Mesendoderm (in vitro differentiated cells): ENCODE measurements around the gene CFAP100.

ENCODE experiments used
- DNase-seq: peaks from one replicate; pipeline ENCODE4 v3.0.0; 2013
- H2AK5ac ChIP-seq: 2 replicates; pipeline ENCODE4 v1.6.1; 2013; ENCODE audit warnings: low read length, inconsistent platforms
- H2BK120ac ChIP-seq: 2 replicates; pipeline ENCODE4 v1.6.1; 2013; ENCODE audit warnings: low read depth, mild to moderate bottlenecking, low read length, moderate library complexity, mixed read lengths
- H2BK15ac ChIP-seq: replicated peaks from 2 replicates; pipeline ENCODE4 v1.6.1; 2013; ENCODE audit warnings: low read depth, mild to moderate bottlenecking, moderate library complexity
- H2BK5ac ChIP-seq: 2 replicates; pipeline ENCODE4 v1.6.1; 2013; ENCODE audit warnings: low read length, inconsistent platforms
- H3K18ac ChIP-seq: 2 replicates; pipeline ENCODE4 v1.6.1; 2013; ENCODE audit warnings: mild to moderate bottlenecking, low read length, mixed read lengths
- H3K23ac ChIP-seq: one replicate; pipeline ENCODE4 v1.6.1; 2013; ENCODE audit warnings: low read length
- H3K27ac ChIP-seq: 2 replicates; pipeline ENCODE4 v1.5.1; 2013; ENCODE audit warnings: low read depth, mild to moderate bottlenecking, inconsistent platforms, low read length, moderate library complexity
- H3K27me3 ChIP-seq: 2 replicates; pipeline ENCODE4 v1.6.1; 2013; ENCODE audit warnings: low read length, control low read depth, mild to moderate bottlenecking, inconsistent platforms; ENCODE audit not compliant: insufficient read depth, poor library complexity
- H3K36me3 ChIP-seq: 2 replicates; pipeline ENCODE4 v1.6.1; 2013; ENCODE audit warnings: low read length, inconsistent platforms; ENCODE audit not compliant: control insufficient read depth, insufficient read depth
- H3K4ac ChIP-seq: one replicate; pipeline ENCODE4 v1.6.1; 2013; ENCODE audit warnings: low read depth, mild to moderate bottlenecking, low read length, moderate library complexity
- H3K4me1 ChIP-seq: 2 replicates; pipeline ENCODE4 v1.6.1; 2013; ENCODE audit warnings: low read depth, low read length, inconsistent platforms; ENCODE audit not compliant: control insufficient read depth
- H3K4me2 ChIP-seq: 2 replicates; pipeline ENCODE4 v1.6.1; 2013; ENCODE audit warnings: low read length
- H3K4me3 ChIP-seq: 2 replicates; pipeline ENCODE4 v1.5.1; 2013; ENCODE audit warnings: mild to moderate bottlenecking, low read length
- H3K56ac ChIP-seq: one replicate; pipeline ENCODE4 v1.6.1; 2013; ENCODE audit warnings: low read length
- H3K79me1 ChIP-seq: 2 replicates; pipeline ENCODE4 v1.6.1; 2013; ENCODE audit warnings: low read length, inconsistent platforms
- H3K79me2 ChIP-seq: 2 replicates; pipeline ENCODE4 v1.6.1; 2013; ENCODE audit warnings: mild to moderate bottlenecking, low read length; ENCODE audit not compliant: control insufficient read depth, insufficient read depth
- H3K9ac ChIP-seq: 2 replicates; pipeline ENCODE4 v1.6.1; 2013; ENCODE audit warnings: low read length, inconsistent platforms
- H4K5ac ChIP-seq: one replicate; pipeline ENCODE4 v1.6.1; 2013; ENCODE audit warnings: low read length
- H4K8ac ChIP-seq: one replicate; pipeline ENCODE4 v1.6.1; 2013; ENCODE audit warnings: low read depth, mild to moderate bottlenecking, control low read depth, low read length, moderate library complexity
- WGBS: extraction: QIAGEN DNeasy Blood & Tissue Kit; methylation state at CpG from one replicate; pipeline ENCODE4 v1.1.7; 2013; ENCODE audit warnings: low lambda C conversion rate, missing lambda C conversion rate; ENCODE audit not compliant: insufficient coverage; ENCODE audit errors: extremely low coverage; 5-methylcytosine and 5-hydroxymethylcytosine counted together

Gene CFAP100

GRCh38 chr3:126360046-126360713, 34.5 kb upstream of the CFAP100 start:
- H2AK5ac ChIP-seq: no peak overlapping the region
- H3K4me3 ChIP-seq: no peak overlapping the region
- H4K8ac ChIP-seq: no peak overlapping the region
- H3K9ac ChIP-seq: no peak overlapping the region
- H3K23ac ChIP-seq: no peak overlapping the region
- H3K79me1 ChIP-seq: no peaks in the 10 kb centered on the region
- no peak overlapping the region for H3K4me2 ChIP-seq
- H3K79me2 ChIP-seq: no peaks in the 10 kb centered on the region
- no peak overlapping the region for H2BK5ac ChIP-seq
- no peak for DNase-seq
- H3K4me1 ChIP-seq: peaks cover 6% of the 10 kb centered on the region
- H3K56ac ChIP-seq: no peak overlapping the region
- no peak overlapping the region for H2BK15ac ChIP-seq
- no peak overlapping the region for H3K4ac ChIP-seq
- no peak overlapping the region for H3K18ac ChIP-seq
- no peak overlapping the region for H2BK120ac ChIP-seq
- no peaks in the 10 kb centered on the region for H3K36me3 ChIP-seq
- no peak overlapping the region for H4K5ac ChIP-seq
- no peak overlapping the region for H3K27ac ChIP-seq
- no peaks in the 10 kb centered on the region for H3K27me3 ChIP-seq
- no CpG with 5 or more reads among the region's 3 CpGs for WGBS

- no peak overlapping the region for H3K56ac ChIP-seq
- H2AK5ac ChIP-seq: no peak overlapping the region
- H4K8ac ChIP-seq: no peak overlapping the region
- H3K9ac ChIP-seq: no peak overlapping the region
- no peak overlapping the region for H2BK120ac ChIP-seq
- H3K27me3 ChIP-seq: no peaks in the 10 kb centered on the region
- H3K4me2 ChIP-seq: no peak overlapping the region
- no peak overlapping the region for H2BK15ac ChIP-seq
- no peaks in the 10 kb centered on the region for H3K36me3 ChIP-seq
- H3K4me3 ChIP-seq: no peak overlapping the region
- no peak overlapping the region for H2BK5ac ChIP-seq
- no peak for DNase-seq
- WGBS: no CpG with 5 or more reads among the region's 3 CpGs
- no peak overlapping the region for H4K5ac ChIP-seq
- no peak overlapping the region for H3K18ac ChIP-seq
- H3K79me1 ChIP-seq: no peaks in the 10 kb centered on the region
- no peak overlapping the region for H3K4ac ChIP-seq
- H3K79me2 ChIP-seq: no peaks in the 10 kb centered on the region
- H3K4me1 ChIP-seq: peaks cover 3% of the 10 kb centered on the region
- no peak overlapping the region for H3K27ac ChIP-seq
- no peak overlapping the region for H3K23ac ChIP-seq
Measured at GRCh38 chr3:126360714-126361060, 34.0 kb upstream of the CFAP100 start.

GRCh38 chr3:126361211-126361610, 33.5 kb upstream of the CFAP100 start:
- Histone ChIP-seq H2BK120ac (no peak overlapping the region), H2BK15ac (no peak overlapping the region), H3K56ac (no peak overlapping the region), H3K4ac (no peak overlapping the region), H3K4me2 (no peak overlapping the region), H3K4me1 (peaks cover 3% of the 10 kb centered on the region), H3K79me1 (no peaks in the 10 kb centered on the region), H2BK5ac (no peak overlapping the region), H3K27ac (no peak overlapping the region), H3K23ac (no peak overlapping the region), H3K79me2 (no peaks in the 10 kb centered on the region), H3K4me3 (no peak overlapping the region), H3K36me3 (no peaks in the 10 kb centered on the region), H3K27me3 (no peaks in the 10 kb centered on the region), H3K9ac (no peak overlapping the region), H4K8ac (no peak overlapping the region), H2AK5ac (no peak overlapping the region), H4K5ac (no peak overlapping the region), H3K18ac (no peak overlapping the region)
- WGBS: no CpG with 5 or more reads among the region's 9 CpGs
- DNase-seq: no peak

GRCh38 chr3:126364130-126364695, 30.5 kb upstream of the CFAP100 start:
- WGBS: no CpG with 5 or more reads among the region's 9 CpGs
- Histone ChIP-seq H3K4me1 (no peaks in the 10 kb centered on the region), H3K79me1 (no peaks in the 10 kb centered on the region), H2BK120ac (no peak overlapping the region), H3K18ac (no peak overlapping the region), H3K23ac (no peak overlapping the region), H2BK5ac (no peak overlapping the region), H3K56ac (no peak overlapping the region), H3K27ac (no peak overlapping the region), H3K4me2 (no peak overlapping the region), H3K36me3 (no peaks in the 10 kb centered on the region), H2BK15ac (no peak overlapping the region), H3K79me2 (no peaks in the 10 kb centered on the region), H3K4ac (no peak overlapping the region), H3K27me3 (no peaks in the 10 kb centered on the region), H4K5ac (no peak overlapping the region), H2AK5ac (no peak overlapping the region), H4K8ac (no peak overlapping the region), H3K9ac (no peak overlapping the region), H3K4me3 (no peak overlapping the region)
- DNase-seq: no peak

- Histone ChIP-seq H2BK5ac (no peak overlapping the region), H4K5ac (no peak overlapping the region), H2BK15ac (no peak overlapping the region), H3K4ac (no peak overlapping the region), H3K4me3 (no peak overlapping the region), H3K9ac (no peak overlapping the region), H3K79me2 (no peaks in the 10 kb centered on the region), H3K4me1 (no peaks in the 10 kb centered on the region), H3K56ac (no peak overlapping the region), H3K27me3 (no peaks in the 10 kb centered on the region), H3K79me1 (no peaks in the 10 kb centered on the region), H3K23ac (no peak overlapping the region), H2BK120ac (no peak overlapping the region), H2AK5ac (no peak overlapping the region), H3K27ac (no peak overlapping the region), H3K4me2 (no peak overlapping the region), H3K36me3 (no peaks in the 10 kb centered on the region), H4K8ac (no peak overlapping the region), H3K18ac (no peak overlapping the region)
- no peak for DNase-seq
- WGBS: no CpG with 5 or more reads among the region's 5 CpGs
Measured at GRCh38 chr3:126364731-126365301, 29.9 kb upstream of the CFAP100 start.
